Stimulated activated CD8-positive, alpha-beta memory T cell treated with anti-CD3 and anti-CD28 coated beads, Interleukin-7, amount 100 ng/mL, for 4 hours (primary cell): ENCODE measurements around the gene FAM13A.
"Not testable (repeated sequence)": the region's sequence is repeated elsewhere in the genome, so short reads cannot be mapped to it uniquely, and the experiment has no call there.

Experiments
- DNase-seq, 2 donors: peaks; one replicate each; pipeline ENCODE4 v3.0.0-alpha.2; 2020; ENCODE audit warnings: low read depth in 2 of 2

The FAM13A gene

GRCh38 chr4:89000844-89001360, 56.1 kb downstream of the FAM13A start:
- DNase-seq, result no peak

- no peak for DNase-seq
Observed at GRCh38 chr4:89000382-89000781, 56.6 kb downstream of the FAM13A start.

GRCh38 chr4:88999392-88999930, 57.5 kb downstream of the FAM13A start:
- no peak for DNase-seq

GRCh38 chr4:88998891-88999290, 58.1 kb downstream of the FAM13A start:
- DNase-seq, result no peak

- DNase-seq, result no peak
Observed at GRCh38 chr4:88998001-88998400, 59.0 kb downstream of the FAM13A start.

GRCh38 chr4:88995874-88996273, 61.1 kb downstream of the FAM13A start:
- DNase-seq, result no peak

- not testable (repeated sequence) for DNase-seq
Observed at GRCh38 chr4:88995257-88995656, 61.7 kb downstream of the FAM13A start.

- no peak for DNase-seq
Observed at GRCh38 chr4:88993246-88993645, 63.7 kb downstream of the FAM13A start.

- DNase-seq, result no peak
Observed at GRCh38 chr4:88991746-88992145, 65.2 kb downstream of the FAM13A start.

- no peak for DNase-seq
Observed at GRCh38 chr4:88989990-88990389, 67.0 kb downstream of the FAM13A start.

GRCh38 chr4:88985088-88985773, 71.8 kb downstream of the FAM13A start:
- no peak for DNase-seq

GRCh38 chr4:88982757-88983156, 74.2 kb downstream of the FAM13A start:
- no peak for DNase-seq

GRCh38 chr4:88981993-88982392, 75.0 kb downstream of the FAM13A start:
- DNase-seq, result no peak

GRCh38 chr4:88981556-88981955, 75.4 kb downstream of the FAM13A start:
- DNase-seq, result no peak

GRCh38 chr4:88979276-88979675, 77.7 kb downstream of the FAM13A start:
- DNase-seq, result no peak

- no peak for DNase-seq
Observed at GRCh38 chr4:88976775-88977035, 80.3 kb downstream of the FAM13A start.

- DNase-seq, result no peak
Observed at GRCh38 chr4:88975958-88976774, 80.8 kb downstream of the FAM13A start.

GRCh38 chr4:88971536-88971935, 85.4 kb downstream of the FAM13A start:
- no peak for DNase-seq

GRCh38 chr4:88969746-88970145, 87.2 kb downstream of the FAM13A start:
- DNase-seq, result no peak

GRCh38 chr4:88969271-88969670, 87.7 kb downstream of the FAM13A start:
- no peak for DNase-seq

GRCh38 chr4:88967883-88968331, 89.1 kb downstream of the FAM13A start:
- no peak for DNase-seq

GRCh38 chr4:88965053-88965452, 91.9 kb downstream of the FAM13A start:
- DNase-seq, result no peak

GRCh38 chr4:88964450-88964849, 92.5 kb downstream of the FAM13A start:
- no peak for DNase-seq
